HEK293 (cell line): ENCODE measurements around the gene MESD.

ENCODE experiments used
- CTCF ChIA-PET: fragments of 350-600 bp; formaldehyde crosslinking; extraction: SDS; loops from one replicate; lab custom pipeline; 2021; ENCODE audit warnings: antibody characterized with exemption; lab: Yijun Ruan, JAX
- POLR2A ChIA-PET: fragments of 300-600 bp; formaldehyde crosslinking; extraction: SDS; loops from one replicate; lab custom pipeline; 2020; ENCODE audit warnings: antibody characterized with exemption, inconsistent platforms; lab: Yijun Ruan, JAX
- H3K27ac ChIP-seq: fragments of 200-500 bp; sonication (Bioruptor generic); 2 replicates; pipeline ENCODE4 v1.5.1; 2014; ENCODE audit warnings: low read depth, low read length, control low read depth, inconsistent platforms; ENCODE audit errors: extremely low read depth
- H3K36me3 ChIP-seq, 2 experiments: fragments of 200-500 bp in 1 of 2; sonication (Bioruptor generic) in 1 of 2; 1 replicate in 1 of 2; 2 replicates in 1 of 2; pipeline ENCODE4 v1.5.1; 2014 to 2017; ENCODE audit warnings: inconsistent platforms in 2 of 2, low read length in 2 of 2; ENCODE audit not compliant: control insufficient read depth in 2 of 2, insufficient read depth in 1 of 2
- H3K4me1 ChIP-seq: fragments of 200-500 bp; sonication (Bioruptor generic); 2 replicates; pipeline ENCODE4 v1.5.1; 2014; ENCODE audit warnings: mild to moderate bottlenecking, low read length, inconsistent platforms; ENCODE audit not compliant: control insufficient read depth, insufficient read depth
- H3K4me3 ChIP-seq: 2 replicates; pipeline ENCODE4 v1.5.1; 2011; ENCODE audit warnings: low read depth, mild to moderate bottlenecking, control low read depth, low read length, moderate library complexity
- H3K9me3 ChIP-seq: fragments of 200-500 bp; sonication (Bioruptor generic); 2 replicates; pipeline ENCODE4 v1.5.1; 2014; ENCODE audit warnings: low read depth, low read length, inconsistent platforms; ENCODE audit not compliant: control insufficient read depth, insufficient read depth
- ZFHX2 ChIP-seq: fragments of 450-650 bp; formaldehyde crosslinking; conservative IDR thresholded peaks from 2 replicates; pipeline ENCODE4 v1.5.1; 2016; ENCODE audit warnings: missing biosample characterization, missing genetic modification characterization
- ZNF16 ChIP-seq: fragments of 450-650 bp; formaldehyde crosslinking; IDR thresholded peaks from 2 replicates; pipeline ENCODE4 v1.5.1; 2016; ENCODE audit warnings: low read depth, missing biosample characterization, missing genetic modification characterization
- ZNF2 ChIP-seq: fragments of 450-650 bp; formaldehyde crosslinking; IDR thresholded peaks from 2 replicates; pipeline ENCODE4 v1.5.1; 2016; ENCODE audit warnings: missing biosample characterization, missing genetic modification characterization
- ZNF248 ChIP-seq: fragments of 450-650 bp; formaldehyde crosslinking; IDR thresholded peaks from 2 replicates; pipeline ENCODE4 v1.5.1; 2017; ENCODE audit warnings: missing biosample characterization, missing genetic modification characterization
- ZNF394 ChIP-seq: fragments of 450-650 bp; formaldehyde crosslinking; IDR thresholded peaks from 2 replicates; pipeline ENCODE4 v1.5.1; 2016; ENCODE audit warnings: missing biosample characterization, missing genetic modification characterization, mild to moderate bottlenecking, moderate library complexity, borderline replicate concordance
- ZNF501 ChIP-seq: fragments of 450-650 bp; formaldehyde crosslinking; IDR thresholded peaks from 2 replicates; pipeline ENCODE4 v1.5.1; 2016; ENCODE audit warnings: missing biosample characterization, missing genetic modification characterization
- ZNF585B ChIP-seq: fragments of 450-650 bp; formaldehyde crosslinking; IDR thresholded peaks from 2 replicates; pipeline ENCODE4 v1.5.1; 2016; ENCODE audit warnings: missing biosample characterization, missing genetic modification characterization
- ZNF610 ChIP-seq: fragments of 450-650 bp; formaldehyde crosslinking; IDR thresholded peaks from 2 replicates; pipeline ENCODE4 v1.5.1; 2016; ENCODE audit warnings: missing biosample characterization, missing genetic modification characterization, borderline replicate concordance
- ZNF626 ChIP-seq: fragments of 450-650 bp; sonication (Bioruptor Pico); formaldehyde crosslinking; IDR thresholded peaks from 2 replicates; pipeline ENCODE4 v1.5.1; 2018; ENCODE audit warnings: missing biosample characterization, missing genetic modification characterization, inconsistent platforms
- ZNF707 ChIP-seq: fragments of 450-650 bp; formaldehyde crosslinking; IDR thresholded peaks from 2 replicates; pipeline ENCODE4 v1.5.1; 2016; ENCODE audit warnings: missing biosample characterization, missing genetic modification characterization
- ZNF791 ChIP-seq: fragments of 450-650 bp; formaldehyde crosslinking; IDR thresholded peaks from 2 replicates; pipeline ENCODE4 v1.5.1; 2016; ENCODE audit warnings: missing biosample characterization, missing genetic modification characterization
- ZXDB ChIP-seq: fragments of 450-650 bp; formaldehyde crosslinking; IDR thresholded peaks from 2 replicates; pipeline ENCODE4 v1.5.1; 2016; ENCODE audit warnings: missing biosample characterization, missing genetic modification characterization
- TF ChIP-seq, protein P1 (sequence below): fragments of 450-650 bp; formaldehyde crosslinking; IDR thresholded peaks from 2 replicates; pipeline ENCODE4 v1.5.1; 2017; ENCODE audit warnings: missing biosample characterization, missing genetic modification characterization
- TF ChIP-seq, protein P2 (sequence below): fragments of 450-650 bp; formaldehyde crosslinking; IDR thresholded peaks from 2 replicates; pipeline ENCODE4 v1.5.1; 2016; ENCODE audit warnings: missing biosample characterization, missing genetic modification characterization
- TF ChIP-seq, protein P3 (sequence below): fragments of 450-650 bp; formaldehyde crosslinking; IDR thresholded peaks from 2 replicates; pipeline ENCODE4 v1.5.1; 2016; ENCODE audit warnings: missing biosample characterization, missing genetic modification characterization

The MESD gene

DNA sequence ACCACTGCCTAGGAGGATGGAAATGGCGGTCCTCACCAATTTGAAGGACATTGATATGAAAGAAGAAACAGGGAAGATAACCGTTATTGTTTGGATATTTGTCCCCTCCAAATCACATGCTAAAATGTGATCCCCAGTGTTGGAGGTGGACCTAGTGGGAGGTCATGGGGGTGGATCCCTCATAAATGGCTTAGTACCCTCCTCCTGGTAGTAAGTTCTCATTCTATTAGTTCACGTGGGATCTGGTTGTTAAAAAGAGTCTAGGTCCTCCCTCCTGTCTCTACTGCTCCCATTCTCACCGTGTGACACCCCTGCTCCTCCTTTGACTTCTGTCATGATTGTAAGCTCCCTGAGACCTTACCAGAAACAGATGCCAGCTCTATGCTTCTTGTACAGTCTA, 41.6 kb upstream of the MESD start:
- no peaks in the 10 kb centered on the region for H3K36me3 ChIP-seq
- no peaks in the 10 kb centered on the region for H3K4me1 ChIP-seq
- peak; percentile 76 for TF ChIP-seq ZNF707 (tag by site-specific recombination)
- TF ChIP-seq ZNF394: no peak
- H3K9me3 ChIP-seq: no peaks in the 10 kb centered on the region
- ChIA-PET POLR2A (interaction anchor here (0.9 kb wide), 1 partner anchor 30 kb away, joined by 3 read pairs; no protein-coding TSS in a partner anchor), CTCF (no interaction called here)
- H3K4me3 ChIP-seq: no peak overlapping the region
- no peak overlapping the region for H3K27ac ChIP-seq

DNA sequence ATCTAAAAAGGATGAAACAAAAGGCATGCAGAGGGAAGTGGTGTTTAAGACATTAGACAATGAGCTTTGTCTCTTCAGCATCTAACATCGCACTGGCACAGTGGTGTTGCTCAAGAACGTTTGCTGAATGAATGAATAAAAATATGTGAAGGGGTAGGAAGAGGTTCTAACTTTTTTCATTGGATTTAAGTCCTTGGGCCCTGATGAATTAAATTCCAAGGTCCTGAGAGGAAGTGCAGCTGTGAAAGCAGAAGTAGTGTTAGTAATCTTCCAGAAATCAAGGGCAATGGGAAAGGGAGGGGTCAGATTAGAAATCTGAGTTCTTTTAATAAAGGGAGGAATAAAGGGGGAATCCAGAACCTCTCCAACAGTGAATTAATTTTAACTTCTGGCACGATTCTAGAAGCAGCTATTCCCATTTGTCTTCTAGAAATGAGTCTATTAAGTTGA, 40.7 kb upstream of the MESD start:
- CTCF ChIA-PET: no interaction called here
- H3K9me3 ChIP-seq: no peaks in the 10 kb centered on the region
- H3K4me1 ChIP-seq: no peaks in the 10 kb centered on the region
- no peak for TF ChIP-seq ZNF501 (tag by site-specific recombination)
- TF ChIP-seq ZXDB (tag by site-specific recombination): no peak
- TF ChIP-seq, protein P1, sequence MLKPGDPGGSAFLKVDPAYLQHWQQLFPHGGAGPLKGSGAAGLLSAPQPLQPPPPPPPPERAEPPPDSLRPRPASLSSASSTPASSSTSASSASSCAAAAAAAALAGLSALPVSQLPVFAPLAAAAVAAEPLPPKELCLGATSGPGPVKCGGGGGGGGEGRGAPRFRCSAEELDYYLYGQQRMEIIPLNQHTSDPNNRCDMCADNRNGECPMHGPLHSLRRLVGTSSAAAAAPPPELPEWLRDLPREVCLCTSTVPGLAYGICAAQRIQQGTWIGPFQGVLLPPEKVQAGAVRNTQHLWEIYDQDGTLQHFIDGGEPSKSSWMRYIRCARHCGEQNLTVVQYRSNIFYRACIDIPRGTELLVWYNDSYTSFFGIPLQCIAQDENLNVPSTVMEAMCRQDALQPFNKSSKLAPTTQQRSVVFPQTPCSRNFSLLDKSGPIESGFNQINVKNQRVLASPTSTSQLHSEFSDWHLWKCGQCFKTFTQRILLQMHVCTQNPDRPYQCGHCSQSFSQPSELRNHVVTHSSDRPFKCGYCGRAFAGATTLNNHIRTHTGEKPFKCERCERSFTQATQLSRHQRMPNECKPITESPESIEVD (tag by site-specific recombination): no peak
- no peak for TF ChIP-seq ZNF248
- no peak for TF ChIP-seq ZNF16 (tag by site-specific recombination)
- no peak for TF ChIP-seq ZNF791 (tag by site-specific recombination)
- TF ChIP-seq, protein P2, sequence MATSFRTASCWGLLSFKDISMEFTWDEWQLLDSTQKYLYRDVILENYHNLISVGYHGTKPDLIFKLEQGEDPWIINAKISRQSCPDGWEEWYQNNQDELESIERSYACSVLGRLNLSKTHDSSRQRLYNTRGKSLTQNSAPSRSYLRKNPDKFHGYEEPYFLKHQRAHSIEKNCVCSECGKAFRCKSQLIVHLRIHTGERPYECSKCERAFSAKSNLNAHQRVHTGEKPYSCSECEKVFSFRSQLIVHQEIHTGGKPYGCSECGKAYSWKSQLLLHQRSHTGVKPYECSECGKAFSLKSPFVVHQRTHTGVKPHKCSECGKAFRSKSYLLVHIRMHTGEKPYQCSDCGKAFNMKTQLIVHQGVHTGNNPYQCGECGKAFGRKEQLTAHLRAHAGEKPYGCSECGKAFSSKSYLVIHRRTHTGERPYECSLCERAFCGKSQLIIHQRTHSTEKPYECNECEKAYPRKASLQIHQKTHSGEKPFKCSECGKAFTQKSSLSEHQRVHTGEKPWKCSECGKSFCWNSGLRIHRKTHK: no peak
- no peak for TF ChIP-seq ZNF626 (tag by site-specific recombination)
- no peak for TF ChIP-seq ZNF2 (tag by site-specific recombination)
- TF ChIP-seq, protein P3, sequence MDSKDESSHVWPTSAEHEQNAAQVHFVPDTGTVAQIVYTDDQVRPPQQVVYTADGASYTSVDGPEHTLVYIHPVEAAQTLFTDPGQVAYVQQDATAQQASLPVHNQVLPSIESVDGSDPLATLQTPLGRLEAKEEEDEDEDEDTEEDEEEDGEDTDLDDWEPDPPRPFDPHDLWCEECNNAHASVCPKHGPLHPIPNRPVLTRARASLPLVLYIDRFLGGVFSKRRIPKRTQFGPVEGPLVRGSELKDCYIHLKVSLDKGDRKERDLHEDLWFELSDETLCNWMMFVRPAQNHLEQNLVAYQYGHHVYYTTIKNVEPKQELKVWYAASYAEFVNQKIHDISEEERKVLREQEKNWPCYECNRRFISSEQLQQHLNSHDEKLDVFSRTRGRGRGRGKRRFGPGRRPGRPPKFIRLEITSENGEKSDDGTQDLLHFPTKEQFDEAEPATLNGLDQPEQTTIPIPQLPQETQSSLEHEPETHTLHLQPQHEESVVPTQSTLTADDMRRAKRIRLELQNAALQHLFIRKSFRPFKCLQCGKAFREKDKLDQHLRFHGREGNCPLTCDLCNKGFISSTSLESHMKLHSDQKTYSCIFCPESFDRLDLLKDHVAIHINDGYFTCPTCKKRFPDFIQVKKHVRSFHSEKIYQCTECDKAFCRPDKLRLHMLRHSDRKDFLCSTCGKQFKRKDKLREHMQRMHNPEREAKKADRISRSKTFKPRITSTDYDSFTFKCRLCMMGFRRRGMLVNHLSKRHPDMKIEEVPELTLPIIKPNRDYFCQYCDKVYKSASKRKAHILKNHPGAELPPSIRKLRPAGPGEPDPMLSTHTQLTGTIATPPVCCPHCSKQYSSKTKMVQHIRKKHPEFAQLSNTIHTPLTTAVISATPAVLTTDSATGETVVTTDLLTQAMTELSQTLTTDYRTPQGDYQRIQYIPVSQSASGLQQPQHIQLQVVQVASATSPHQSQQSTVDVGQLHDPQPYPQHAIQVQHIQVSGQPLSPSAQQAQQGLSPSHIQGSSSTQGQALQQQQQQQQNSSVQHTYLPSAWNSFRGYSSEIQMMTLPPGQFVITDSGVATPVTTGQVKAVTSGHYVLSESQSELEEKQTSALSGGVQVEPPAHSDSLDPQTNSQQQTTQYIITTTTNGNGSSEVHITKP (tag by site-specific recombination): no peak
- TF ChIP-seq ZNF610 (tag by site-specific recombination): no peak
- TF ChIP-seq ZFHX2: no peak
- no peak for TF ChIP-seq ZNF585B (tag by site-specific recombination)
- POLR2A ChIA-PET: interaction anchor here (0.9 kb wide), 1 partner anchor 29 kb away, joined by 3 read pairs; no protein-coding TSS in a partner anchor
- no peak overlapping the region for H3K4me3 ChIP-seq
- H3K27ac ChIP-seq: no peak overlapping the region
- no peaks in the 10 kb centered on the region for H3K36me3 ChIP-seq
